ENCODE measurements around the gene MYO5A. TPM values are rescaled to one million over a fixed set of nuclear protein-coding genes. Genes with fewer than 3 reads are reported as not detected.
A peak's percentile ranks its signal among the peaks of the same experiment; 100 is the strongest.

Gene MYO5A
- total and polyA plus RNA-seq, 9 donors = 3.8 to 26.5 (median 15.1) TPM

DNA sequence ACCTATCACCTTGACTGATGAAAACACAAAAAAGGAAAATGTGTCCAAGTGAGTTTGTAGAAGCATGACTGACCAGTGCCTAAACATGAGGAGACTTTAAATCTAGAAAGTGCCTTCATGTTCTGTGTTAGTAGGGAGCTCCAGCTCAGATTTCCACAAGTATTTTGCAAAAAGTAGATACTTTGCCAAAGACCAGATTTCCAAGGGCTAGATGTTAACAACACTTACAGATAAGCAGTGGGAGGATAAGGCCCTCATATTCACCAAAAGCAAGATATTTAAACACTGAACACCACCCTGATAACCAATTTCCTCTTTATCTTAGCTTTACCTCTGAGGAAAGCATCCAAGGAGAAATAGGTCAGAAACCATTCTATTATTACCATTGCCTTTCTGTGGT, 91.0 kb downstream of the MYO5A start:
- TF ChIP-seq EP300 (IDR thresholded peaks at IDR 0.05) (no peak), POLR2A (IDR thresholded peaks at IDR 0.05) (no peak)
- TF ChIP-seq, protein P1, sequence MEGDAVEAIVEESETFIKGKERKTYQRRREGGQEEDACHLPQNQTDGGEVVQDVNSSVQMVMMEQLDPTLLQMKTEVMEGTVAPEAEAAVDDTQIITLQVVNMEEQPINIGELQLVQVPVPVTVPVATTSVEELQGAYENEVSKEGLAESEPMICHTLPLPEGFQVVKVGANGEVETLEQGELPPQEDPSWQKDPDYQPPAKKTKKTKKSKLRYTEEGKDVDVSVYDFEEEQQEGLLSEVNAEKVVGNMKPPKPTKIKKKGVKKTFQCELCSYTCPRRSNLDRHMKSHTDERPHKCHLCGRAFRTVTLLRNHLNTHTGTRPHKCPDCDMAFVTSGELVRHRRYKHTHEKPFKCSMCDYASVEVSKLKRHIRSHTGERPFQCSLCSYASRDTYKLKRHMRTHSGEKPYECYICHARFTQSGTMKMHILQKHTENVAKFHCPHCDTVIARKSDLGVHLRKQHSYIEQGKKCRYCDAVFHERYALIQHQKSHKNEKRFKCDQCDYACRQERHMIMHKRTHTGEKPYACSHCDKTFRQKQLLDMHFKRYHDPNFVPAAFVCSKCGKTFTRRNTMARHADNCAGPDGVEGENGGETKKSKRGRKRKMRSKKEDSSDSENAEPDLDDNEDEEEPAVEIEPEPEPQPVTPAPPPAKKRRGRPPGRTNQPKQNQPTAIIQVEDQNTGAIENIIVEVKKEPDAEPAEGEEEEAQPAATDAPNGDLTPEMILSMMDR (IDR thresholded peaks at IDR 0.05) = no peak
- Histone ChIP-seq H3K27me3 (no peaks in the 10 kb centered on the region), H3K4me3 (no peak overlapping the region), H3K27ac (no peak overlapping the region), H3K4me1 (ENCODE audit: insufficient read depth) (no peaks in the 10 kb centered on the region), H3K9me3 (no peaks in the 10 kb centered on the region), H3K36me3 (no peaks in the 10 kb centered on the region)
- DNase-seq = no peak
- intact Hi-C loops (cut with DNase I) = no loop called here

DNA sequence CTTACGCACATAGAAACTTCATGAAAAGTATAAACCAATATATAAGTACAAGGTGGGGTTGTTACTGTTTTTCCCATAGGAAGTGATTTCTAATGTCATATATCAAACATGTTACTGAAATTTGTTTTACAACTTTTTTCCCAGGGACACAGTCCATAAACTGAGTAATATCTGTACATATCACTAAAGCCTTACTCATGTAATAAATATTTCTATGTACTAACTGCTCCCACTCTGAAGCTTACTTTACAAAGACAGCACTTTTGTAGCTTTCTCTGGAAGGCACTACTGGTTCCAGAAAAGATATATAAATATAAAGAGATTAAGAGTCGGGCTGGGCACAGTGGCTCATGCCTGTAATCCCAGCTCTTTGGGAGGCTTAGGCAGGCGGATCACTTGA, 91.7 kb downstream of the MYO5A start:
- Histone ChIP-seq H3K27me3 (no peaks in the 10 kb centered on the region), H3K27ac (no peak overlapping the region), H3K36me3 (no peaks in the 10 kb centered on the region), H3K9me3 (no peaks in the 10 kb centered on the region), H3K4me3 (no peak overlapping the region), H3K4me1 (ENCODE audit: insufficient read depth) (no peaks in the 10 kb centered on the region)
- WGBS, 3 donors = 66 to 86% (median 81%) methylated on average over 3 of the region's 3 CpGs
- DNase-seq = no peak
- intact Hi-C loops (cut with DNase I) = no loop called here
- TF ChIP-seq, protein P1 (IDR thresholded peaks at IDR 0.05) = no peak
- TF ChIP-seq EP300 (IDR thresholded peaks at IDR 0.05) = no peak

DNA sequence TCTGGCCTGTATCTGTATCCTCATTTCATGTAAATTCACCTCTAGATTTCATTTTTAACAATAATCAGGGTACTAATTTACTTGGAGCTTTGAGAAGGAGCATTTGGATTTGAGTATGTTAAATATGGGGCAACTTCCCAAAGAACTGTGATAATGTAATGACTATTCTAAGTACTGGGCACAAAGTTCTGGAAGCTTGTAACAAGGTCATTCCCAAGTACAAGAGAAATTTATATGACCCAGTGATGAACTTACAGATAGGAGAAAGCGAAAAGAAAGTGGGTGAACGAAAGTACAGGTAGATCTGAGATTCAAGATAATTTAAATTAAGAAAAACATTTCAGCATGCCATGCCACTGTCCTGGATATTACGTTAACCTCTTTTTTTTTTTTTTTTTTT, 93.8 kb downstream of the MYO5A start:
- intact Hi-C loops (cut with DNase I) = no loop called here
- DNase-seq = no peak
- Histone ChIP-seq H3K36me3 (no peaks in the 10 kb centered on the region), H3K4me1 (ENCODE audit: insufficient read depth) (no peaks in the 10 kb centered on the region), H3K27ac (no peak overlapping the region), H3K9me3 (no peaks in the 10 kb centered on the region), H3K4me3 (no peak overlapping the region), H3K27me3 (no peaks in the 10 kb centered on the region)
- 94 to 97% (median 95%) methylated on average over 3 of the region's 3 CpGs for WGBS, 3 donors
- TF ChIP-seq, protein P1 (IDR thresholded peaks at IDR 0.05) = no peak
- no peak for TF ChIP-seq EP300 (IDR thresholded peaks at IDR 0.05)
- TF ChIP-seq POLR2A (IDR thresholded peaks at IDR 0.05) = no peak

DNA sequence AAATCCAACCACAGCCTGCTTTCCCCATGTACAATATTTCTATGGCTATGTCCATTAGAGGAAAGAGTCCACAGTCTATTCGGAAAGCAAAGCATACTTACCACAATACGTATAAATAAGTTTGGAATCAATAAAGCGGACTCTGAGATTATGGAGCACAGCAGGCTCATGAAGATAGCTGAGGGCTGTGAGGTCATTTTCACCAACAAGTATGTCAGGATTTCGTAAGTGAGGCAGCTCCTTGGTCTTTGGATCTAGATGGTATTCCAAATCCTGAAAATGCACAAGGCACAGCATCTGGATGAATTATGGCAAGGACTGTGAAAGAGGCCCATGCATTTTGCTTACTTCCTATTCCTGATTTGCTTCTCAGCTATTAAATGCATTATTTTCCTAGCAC, 100.4 kb downstream of the MYO5A start:
- TF ChIP-seq, protein P1 (IDR thresholded peaks at IDR 0.05) = no peak
- TF ChIP-seq POLR2A (IDR thresholded peaks at IDR 0.05) = no peak
- TF ChIP-seq EP300 (IDR thresholded peaks at IDR 0.05) = no peak
- Histone ChIP-seq H3K36me3 (no peaks in the 10 kb centered on the region), H3K27ac (no peak overlapping the region)

DNA sequence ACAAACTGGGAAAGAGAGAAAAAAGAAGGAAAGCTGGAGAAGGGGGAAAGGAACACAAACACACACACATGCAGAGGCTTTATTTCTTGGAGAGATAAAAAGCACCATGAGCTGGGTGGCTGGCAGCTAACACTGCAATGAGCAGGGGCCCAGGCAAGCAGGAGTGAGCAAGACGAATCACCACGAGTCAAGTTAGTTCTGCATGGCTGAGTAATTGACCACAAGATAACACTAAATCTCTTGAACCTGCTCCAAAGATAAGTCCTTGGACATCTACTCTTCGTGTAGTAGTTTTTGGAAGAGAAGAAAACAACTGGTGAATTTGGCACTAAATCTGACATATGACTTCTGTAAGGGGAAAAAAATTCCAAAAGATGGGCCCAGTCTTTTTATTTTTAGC, 100.9 kb downstream of the MYO5A start:
- no peaks in the 10 kb centered on the region for H3K27me3 ChIP-seq
- peak; percentile 23 to 48 (median 40) for DNase-seq
- no peak overlapping the region for H3K27ac ChIP-seq
- H3K4me3 ChIP-seq = no peak overlapping the region
- no peaks in the 10 kb centered on the region for H3K9me3 ChIP-seq
- TF ChIP-seq, protein P1 (IDR thresholded peaks at IDR 0.05) = no peak
- TF ChIP-seq EP300 (IDR thresholded peaks at IDR 0.05) = no peak
- TF ChIP-seq POLR2A (IDR thresholded peaks at IDR 0.05) = no peak
- no peaks in the 10 kb centered on the region for H3K36me3 ChIP-seq
- 4 to 15% (median 6%) methylated on average over 3 of the region's 3 CpGs for WGBS, 3 donors
- no peaks in the 10 kb centered on the region for H3K4me1 ChIP-seq (ENCODE audit: insufficient read depth)
- intact Hi-C loops (cut with DNase I) = no loop called here

More for the DNA sequence above, 100.4 kb downstream of the MYO5A start:
- intact Hi-C loops (cut with DNase I) = no loop called here
- WGBS, 3 donors = 74 to 77% (median 75%) methylated on average over 4 of the region's 4 CpGs
- Histone ChIP-seq H3K4me1 (ENCODE audit: insufficient read depth) (no peaks in the 10 kb centered on the region), H3K9me3 (no peaks in the 10 kb centered on the region), H3K4me3 (no peak overlapping the region), H3K27me3 (no peaks in the 10 kb centered on the region)
- DNase-seq = no peak
